Motor neuron (in vitro differentiated cells): ENCODE measurements around the gene LDB2. TPM values are rescaled to one million over a fixed set of nuclear protein-coding genes. Genes with fewer than 3 reads are reported as not detected.
A peak's percentile ranks its signal among the peaks of the same experiment; 100 is the strongest.

Experiments used
- ATAC-seq, 8 experiments: fragments of 200-7000 bp; cut with Tn5 transposase; replicated peaks in 6 of 8; 2 replicates each; pipeline ENCODE4 v1.8.0; 2021; ENCODE audit warnings: mild to moderate bottlenecking in 8 of 8, moderate library complexity in 8 of 8
- H3K27ac ChIP-seq, 2 donors: fragments of 250-450 bp; sonication (Bioruptor Pico); 2 replicates each; pipeline ENCODE4 v1.9.0; 2021; ENCODE audit warnings: antibody characterized with exemption in 2 of 2, mild to moderate bottlenecking in 2 of 2, moderate library complexity in 1 of 2
- H3K4me1 ChIP-seq, 2 donors: fragments of 250-450 bp; sonication (Bioruptor Pico); replicated peaks in 1 of 2; 2 replicates each; pipeline ENCODE4 v1.6.1; 2021; ENCODE audit warnings: antibody characterized with exemption in 2 of 2, mild to moderate bottlenecking in 2 of 2, moderate library complexity in 1 of 2
- H3K4me3 ChIP-seq, 5 donors: fragments of 250-450 bp; sonication (Bioruptor Pico); 2 replicates each; pipeline ENCODE4 v1.9.0; 2021; ENCODE audit warnings: antibody characterized with exemption in 5 of 5, mild to moderate bottlenecking in 5 of 5, moderate library complexity in 4 of 5
- WGBS, 10 experiments: fragments of 450-650 bp; shearing (Covaris generic); methylation state at CpG; one replicate each; pipeline ENCODE4 v1.0.0; 2022; 5-methylcytosine and 5-hydroxymethylcytosine counted together
- in situ Hi-C, 9 experiments: fragments of 400-800 bp; cut with MboI; loops; one replicate each; pipeline ENCODE4 v1.15.0; 2021; ENCODE audit warnings: low sequenced_read_pairs in 9 of 9, low pct_unique_long_range_greater_than_20kb in 2 of 9; ENCODE audit not compliant: unreplicated experiment in 9 of 9
- total RNA-seq, 8 experiments: library from RNA; unstranded; fragments of 300-600 nt; gene quantifications; 2 replicates each; pipeline versions ENCODE4 v1.2.3 to v1.2.4, GENCODE V29; 2022

The LDB2 gene
- total RNA-seq, 8 experiments from 2014 or later: 5.8 to 107 (median 20.9) TPM

GRCh38 chr4:16503421-16504100 is 394.9 kb downstream of the LDB2 start:
- in situ Hi-C loops: no loop called here
- Histone ChIP-seq H3K27ac (no peak overlapping the region), H3K4me3 (no peak overlapping the region), H3K4me1 (peaks cover 2 to 8% of the 10 kb centered on the region in 2 donors)
- ATAC-seq: peak in 4 of 8 experiments; percentile 13 to 22 (median 19)
- 48 to 100% (median 89%) methylated on average over 1 to 3 of the region's 4 CpGs; no CpG with 5 or more reads in 3 of the 10 experiments for WGBS, 10 experiments

- no peak for ATAC-seq
- in situ Hi-C loops: no loop called here
- no peak overlapping the region for H3K4me3 ChIP-seq
- H3K27ac ChIP-seq: no peak overlapping the region
- no peaks in the 10 kb centered on the region for H3K4me1 ChIP-seq
These were observed 399.5 kb downstream of the LDB2 start for GRCh38 chr4:16498978-16499377.

GRCh38 chr4:16496501-16496900 is 401.9 kb downstream of the LDB2 start:
- peak in 3 of 8 experiments; percentile 59 to 88 (median 73) for ATAC-seq
- 20 to 80% (median 50%) methylated on average over 1 to 2 of the region's 3 CpGs; no CpG with 5 or more reads in 4 of the 10 experiments for WGBS, 10 experiments
- Histone ChIP-seq H3K4me3 (no peak overlapping the region), H3K4me1 (no peaks in the 10 kb centered on the region), H3K27ac (no peak overlapping the region)
- in situ Hi-C loops: no loop called here

- H3K27ac ChIP-seq: no peak overlapping the region
- in situ Hi-C loops: no loop called here
- ATAC-seq: no peak
- H3K4me1 ChIP-seq: peaks cover 7 to 10% of the 10 kb centered on the region in 2 donors
- no peak overlapping the region for H3K4me3 ChIP-seq
- 33 to 97% (median 83%) methylated on average over 1 to 4 of the region's 4 CpGs; no CpG with 5 or more reads in 2 of the 10 experiments for WGBS, 10 experiments
These were observed 405.6 kb downstream of the LDB2 start for GRCh38 chr4:16492872-16493271.

- in situ Hi-C loops: no loop called here
- peak in 1 of 8 experiments; percentile 29 for ATAC-seq
- no peak overlapping the region for H3K27ac ChIP-seq
- no peak overlapping the region for H3K4me3 ChIP-seq
- 0 to 100% (median 57%) methylated on average over 1 to 3 of the region's 3 CpGs for WGBS, 10 experiments
- H3K4me1 ChIP-seq: peaks cover 7 to 10% of the 10 kb centered on the region in 2 donors
These were observed 409.2 kb downstream of the LDB2 start for GRCh38 chr4:16489226-16489625.

GRCh38 chr4:16488084-16488483 is 410.4 kb downstream of the LDB2 start:
- no peak overlapping the region for H3K27ac ChIP-seq
- in situ Hi-C loops: no loop called here
- ATAC-seq: peak in 2 of 8 experiments; percentile 41 to 65
- no peak overlapping the region for H3K4me3 ChIP-seq
- peaks cover 7 to 10% of the 10 kb centered on the region in 2 donors for H3K4me1 ChIP-seq
- WGBS, 10 experiments: 83 to 100% methylated on average over 1 of the region's 1 CpG; no CpG with 5 or more reads in 8 of the 10 experiments

- no peak for ATAC-seq
- H3K27ac ChIP-seq: no peak overlapping the region
- peaks cover 7 to 10% of the 10 kb centered on the region in 2 donors for H3K4me1 ChIP-seq
- no peak overlapping the region for H3K4me3 ChIP-seq
- 43 to 92% (median 61%) methylated on average over 2 to 4 of the region's 4 CpGs; no CpG with 5 or more reads in 2 of the 10 experiments for WGBS, 10 experiments
- in situ Hi-C loops: no loop called here
These were observed 413.7 kb downstream of the LDB2 start for GRCh38 chr4:16484711-16485110.

GRCh38 chr4:16483540-16483939 is 414.9 kb downstream of the LDB2 start:
- 60 to 100% (median 92%) methylated on average over 1 to 5 of the region's 5 CpGs for WGBS, 10 experiments
- Histone ChIP-seq H3K4me1 (no peaks in the 10 kb centered on the region), H3K27ac (no peak overlapping the region), H3K4me3 (no peak overlapping the region)
- in situ Hi-C loops: no loop called here
- ATAC-seq: no peak

GRCh38 chr4:16480011-16480410 is 418.4 kb downstream of the LDB2 start:
- H3K4me3 ChIP-seq: no peak overlapping the region
- no peak for ATAC-seq
- no peak overlapping the region for H3K27ac ChIP-seq
- in situ Hi-C loops: no loop called here
- WGBS, 10 experiments: 0 to 86% methylated on average over 1 to 2 of the region's 2 CpGs; no CpG with 5 or more reads in 8 of the 10 experiments
- no peaks in the 10 kb centered on the region for H3K4me1 ChIP-seq

- H3K27ac ChIP-seq: no peak overlapping the region
- in situ Hi-C loops: loop anchor here in 2 of 9 experiments (25.0 kb wide), 2 partner anchors 185 to 440 kb away; no protein-coding TSS in a partner anchor
- no peak overlapping the region for H3K4me3 ChIP-seq
- ATAC-seq: peak in 2 of 8 experiments; percentile 70 to 76
- no peaks in the 10 kb centered on the region for H3K4me1 ChIP-seq
- WGBS, 10 experiments: 56 to 100% (median 86%) methylated on average over 1 of the region's 1 CpG; no CpG with 5 or more reads in 3 of the 10 experiments
These were observed 425.9 kb downstream of the LDB2 start for GRCh38 chr4:16472537-16472936.

- WGBS, 10 experiments: 67 to 100% (median 80%) methylated on average over 1 to 2 of the region's 2 CpGs; no CpG with 5 or more reads in 5 of the 10 experiments
- no peak for ATAC-seq
- Histone ChIP-seq H3K4me3 (no peak overlapping the region), H3K27ac (no peak overlapping the region), H3K4me1 (peaks cover 0 to 15% of the 10 kb centered on the region in 2 donors)
- in situ Hi-C loops: loop anchor here in 2 of 9 experiments (25.0 kb wide), 2 partner anchors 180 to 445 kb away; no protein-coding TSS in a partner anchor
These were observed 431.4 kb downstream of the LDB2 start for GRCh38 chr4:16467061-16467460.

- no peak overlapping the region for H3K4me3 ChIP-seq
- in situ Hi-C loops: loop anchor here in 2 of 9 experiments (25.0 kb wide), 2 partner anchors 179 to 446 kb away; no protein-coding TSS in a partner anchor
- no peak overlapping the region for H3K27ac ChIP-seq
- H3K4me1 ChIP-seq: peaks cover 0 to 15% of the 10 kb centered on the region in 2 donors
- WGBS, 10 experiments: 17 to 100% (median 100%) methylated on average over 1 of the region's 1 CpG; no CpG with 5 or more reads in 2 of the 10 experiments
- ATAC-seq: no peak
These were observed 431.9 kb downstream of the LDB2 start for GRCh38 chr4:16466581-16466980.

GRCh38 chr4:16464651-16465050 is 433.8 kb downstream of the LDB2 start:
- WGBS, 10 experiments: 0 to 90% (median 21%) methylated on average over 1 to 2 of the region's 2 CpGs; no CpG with 5 or more reads in 1 of the 10 experiments
- ATAC-seq: no peak
- H3K4me1 ChIP-seq: peaks cover 0 to 15% of the 10 kb centered on the region in 2 donors

More at GRCh38 chr4:16464651-16465050, 433.8 kb downstream of the LDB2 start:
- in situ Hi-C loops: loop anchor here in 2 of 9 experiments (25.0 kb wide), 2 partner anchors 177 to 448 kb away; no protein-coding TSS in a partner anchor
- no peak overlapping the region for H3K27ac ChIP-seq
- no peak overlapping the region for H3K4me3 ChIP-seq
